Neuronal stem cell (in vitro differentiated cells): ENCODE measurements around the gene SLC8A1.

Experiments
- DNase-seq: peaks from one replicate; pipeline ENCODE4 v3.0.0-alpha.2; 2013; ENCODE audit warnings: low spot score
- H2AFZ ChIP-seq: one replicate; pipeline ENCODE4 v1.6.1; 2013; ENCODE audit warnings: mild to moderate bottlenecking, low read length, inconsistent platforms
- H2AK5ac ChIP-seq: 2 replicates; pipeline ENCODE4 v1.6.1; 2013; ENCODE audit warnings: low read depth, mild to moderate bottlenecking, inconsistent platforms, low read length, moderate library complexity, mixed read lengths
- H2BK120ac ChIP-seq: 2 replicates; pipeline ENCODE4 v1.6.1; 2013; ENCODE audit warnings: low read depth, mild to moderate bottlenecking, inconsistent platforms, low read length, moderate library complexity, mixed read lengths
- H2BK12ac ChIP-seq: one replicate; pipeline ENCODE4 v1.6.1; 2013; ENCODE audit warnings: low read length, inconsistent platforms
- H2BK15ac ChIP-seq: 2 replicates; pipeline ENCODE4 v1.6.1; 2013; ENCODE audit warnings: mild to moderate bottlenecking, low read length, inconsistent platforms, mixed read lengths
- H2BK5ac ChIP-seq: one replicate; pipeline ENCODE4 v1.6.1; 2013; ENCODE audit warnings: inconsistent platforms, mild to moderate bottlenecking, low read length, moderate library complexity
- H3K14ac ChIP-seq: one replicate; pipeline ENCODE4 v1.6.1; 2013; ENCODE audit warnings: low read length, inconsistent platforms
- H3K18ac ChIP-seq: 2 replicates; pipeline ENCODE4 v1.6.1; 2013; ENCODE audit warnings: low read length, inconsistent platforms
- H3K23ac ChIP-seq: 2 replicates; pipeline ENCODE4 v1.6.1; 2013; ENCODE audit warnings: low read depth, mild to moderate bottlenecking, mixed read lengths, low read length, inconsistent platforms; ENCODE audit not compliant: poor library complexity
- H3K27ac ChIP-seq: replicated peaks from 3 replicates; pipeline ENCODE4 v1.5.1; 2013; ENCODE audit warnings: low read length, inconsistent platforms
- H3K27me3 ChIP-seq, 3 experiments: 2 replicates each; pipeline ENCODE4 v1.6.1; 2013; ENCODE audit warnings: low read length in 3 of 3, mild to moderate bottlenecking in 2 of 3, inconsistent platforms in 1 of 3, low read depth in 1 of 3, mixed read lengths in 1 of 3, moderate library complexity in 1 of 3; ENCODE audit not compliant: control insufficient read depth in 3 of 3, insufficient read depth in 3 of 3
- H3K36me3 ChIP-seq, 2 donors: replicated peaks in 1 of 2; 2 replicates each; pipeline ENCODE4 v1.6.1; 2013; ENCODE audit warnings: low read length in 2 of 2; ENCODE audit not compliant: control insufficient read depth in 2 of 2, insufficient read depth in 2 of 2
- H3K4ac ChIP-seq: 2 replicates; pipeline ENCODE4 v1.6.1; 2013; ENCODE audit warnings: inconsistent platforms, mild to moderate bottlenecking, low read length, moderate library complexity
- H3K4me1 ChIP-seq, 2 donors: 1 replicate in 1 of 2; 2 replicates in 1 of 2; pipeline ENCODE4 v1.6.1; 2013; ENCODE audit warnings: low read length in 2 of 2, low read depth in 1 of 2; ENCODE audit not compliant: control insufficient read depth in 2 of 2, insufficient read depth in 1 of 2
- H3K4me2 ChIP-seq: one replicate; pipeline ENCODE4 v1.6.1; 2013; ENCODE audit warnings: mild to moderate bottlenecking, low read length, inconsistent platforms; ENCODE audit not compliant: insufficient read depth, poor library complexity, severe bottlenecking
- H3K4me3 ChIP-seq, 2 donors: 2 replicates each; pipeline ENCODE4 v1.5.1; 2013; ENCODE audit warnings: low read length in 2 of 2, mild to moderate bottlenecking in 2 of 2, inconsistent platforms in 1 of 2, moderate library complexity in 1 of 2
- H3K79me1 ChIP-seq: one replicate; pipeline ENCODE4 v1.6.1; 2013; ENCODE audit warnings: low read depth, mild to moderate bottlenecking, inconsistent platforms, low read length, moderate library complexity
- H3K9ac ChIP-seq: one replicate; pipeline ENCODE4 v1.6.1; 2013; ENCODE audit warnings: mild to moderate bottlenecking, low read depth, low read length, inconsistent platforms; ENCODE audit not compliant: poor library complexity
- H3K9me3 ChIP-seq, 2 donors: replicated peaks in 1 of 2; 2 replicates each; pipeline versions ENCODE3 to v1.6.1; 2013; ENCODE audit warnings: low read length in 2 of 2, mild to moderate bottlenecking in 2 of 2, inconsistent platforms in 1 of 2, low read depth in 1 of 2, mixed read lengths in 1 of 2, moderate library complexity in 1 of 2; ENCODE audit not compliant: control insufficient read depth in 2 of 2, insufficient read depth in 1 of 2
- H4K8ac ChIP-seq: one replicate; pipeline ENCODE4 v1.6.1; 2013; ENCODE audit warnings: low read depth, mild to moderate bottlenecking, inconsistent platforms, low read length, moderate library complexity
- H4K91ac ChIP-seq: one replicate; pipeline ENCODE4 v1.6.1; 2013; ENCODE audit warnings: low read length, low read depth, mild to moderate bottlenecking, inconsistent platforms; ENCODE audit not compliant: poor library complexity
- WGBS, 2 donors: extraction: QIAGEN DNeasy Blood & Tissue Kit; methylation state at CpG; one replicate each; pipeline ENCODE4 v1.1.7; 2013; ENCODE audit warnings: missing lambda C conversion rate in 2 of 2, mixed read lengths in 1 of 2; ENCODE audit not compliant: insufficient read length in 2 of 2, insufficient replicate concordance in 1 of 2; ENCODE audit errors: extremely low coverage in 2 of 2; 5-methylcytosine and 5-hydroxymethylcytosine counted together

The SLC8A1 gene

DNA sequence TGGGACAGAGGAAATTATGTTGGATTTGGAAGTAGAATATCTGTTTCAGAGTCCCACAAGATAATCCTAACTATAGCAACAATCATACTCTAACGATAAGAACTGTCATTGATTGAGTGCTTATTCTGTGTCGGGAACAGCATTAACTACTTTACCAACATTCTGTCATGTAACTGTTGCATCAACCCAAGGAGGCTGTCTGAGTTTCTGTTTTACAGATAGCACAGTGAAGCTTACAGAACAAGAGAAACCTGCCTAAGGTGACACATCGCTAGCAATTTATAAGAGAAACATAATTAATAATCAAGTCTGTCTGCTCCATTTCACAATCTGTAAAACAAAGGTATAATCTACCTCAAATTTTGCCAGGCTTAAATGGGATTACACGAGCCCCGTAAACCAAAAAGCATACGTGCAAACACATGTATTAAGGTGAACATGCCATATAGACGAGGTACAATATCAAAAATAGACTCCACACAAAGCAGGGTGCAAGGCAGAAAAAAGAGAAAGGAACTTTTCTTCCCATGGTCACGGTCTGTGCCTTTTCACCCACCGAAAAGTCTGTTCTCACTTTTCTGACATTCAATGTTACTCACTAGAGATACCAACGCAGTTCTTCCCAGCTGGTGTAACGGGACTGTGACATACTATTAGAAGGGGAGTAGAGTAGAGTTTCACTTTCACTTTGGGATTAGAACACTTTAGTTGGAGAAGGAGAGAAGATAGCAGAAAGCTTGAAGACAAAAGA, 37.2 kb upstream of the SLC8A1 start:
- WGBS, 2 donors = no CpG with 5 or more reads among the region's 11 CpGs
- Histone ChIP-seq H2BK15ac (no peak overlapping the region), H3K23ac (no peak overlapping the region), H3K4me2 (no peak overlapping the region), H2BK12ac (no peak overlapping the region), H2BK120ac (no peak overlapping the region), H3K27me3 (no peaks in the 10 kb centered on the region), H3K9me3 (no peaks in the 10 kb centered on the region), H3K4me3 (no peak overlapping the region), H3K27ac (no peak overlapping the region), H3K4ac (no peak overlapping the region), H4K8ac (no peak overlapping the region), H2AFZ (peak overlapping the region; percentile 53), H3K4me1 (peaks cover 5 to 6% of the 10 kb centered on the region in 2 donors), H2BK5ac (no peak overlapping the region), H3K79me1 (no peaks in the 10 kb centered on the region), H3K14ac (no peak overlapping the region), H3K9ac (no peak overlapping the region), H4K91ac (no peak overlapping the region), H3K36me3 (no peaks in the 10 kb centered on the region), H2AK5ac (no peak overlapping the region), H3K18ac (no peak overlapping the region)
- DNase-seq = no peak

DNA sequence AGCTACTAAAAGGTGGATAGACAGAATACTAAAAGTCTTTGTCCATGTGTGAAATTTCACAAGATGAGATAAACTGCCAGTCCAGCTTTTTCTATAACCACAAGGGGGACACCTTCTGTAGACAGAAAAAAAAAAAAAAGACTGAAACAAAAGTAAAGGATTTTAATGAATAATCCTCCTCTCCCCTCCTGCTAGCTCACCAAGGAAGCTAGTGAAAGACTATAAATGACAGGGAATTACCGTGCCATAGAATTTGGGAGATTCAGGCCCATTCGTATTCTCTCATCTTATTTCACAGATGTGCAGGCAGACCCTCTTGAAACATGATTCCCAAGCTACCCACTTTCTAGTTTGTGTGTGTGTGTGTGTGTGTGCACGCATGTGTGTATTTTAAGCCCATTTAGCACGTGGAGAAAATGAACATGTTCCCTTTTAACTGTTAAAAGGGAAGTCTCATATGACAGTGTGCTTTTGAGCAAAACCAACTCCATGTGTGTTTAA, 36.3 kb upstream of the SLC8A1 start:
- Histone ChIP-seq H3K36me3 (no peaks in the 10 kb centered on the region), H3K23ac (no peak overlapping the region), H3K18ac (no peak overlapping the region), H4K91ac (no peak overlapping the region), H2BK15ac (no peak overlapping the region), H2BK120ac (no peak overlapping the region), H3K4me1 (peaks cover 5 to 6% of the 10 kb centered on the region in 2 donors), H3K4ac (no peak overlapping the region), H3K9ac (no peak overlapping the region), H3K79me1 (no peaks in the 10 kb centered on the region), H4K8ac (no peak overlapping the region), H2BK5ac (no peak overlapping the region), H2BK12ac (no peak overlapping the region), H2AK5ac (no peak overlapping the region), H3K4me2 (no peak overlapping the region), H3K14ac (no peak overlapping the region), H3K27ac (no peak overlapping the region), H3K27me3 (no peaks in the 10 kb centered on the region), H2AFZ (peak overlapping the region; percentile 78), H3K9me3 (no peaks in the 10 kb centered on the region), H3K4me3 (no peak overlapping the region)
- peak; percentile 44 for DNase-seq
- no CpG with 5 or more reads among the region's 4 CpGs for WGBS, 2 donors

DNA sequence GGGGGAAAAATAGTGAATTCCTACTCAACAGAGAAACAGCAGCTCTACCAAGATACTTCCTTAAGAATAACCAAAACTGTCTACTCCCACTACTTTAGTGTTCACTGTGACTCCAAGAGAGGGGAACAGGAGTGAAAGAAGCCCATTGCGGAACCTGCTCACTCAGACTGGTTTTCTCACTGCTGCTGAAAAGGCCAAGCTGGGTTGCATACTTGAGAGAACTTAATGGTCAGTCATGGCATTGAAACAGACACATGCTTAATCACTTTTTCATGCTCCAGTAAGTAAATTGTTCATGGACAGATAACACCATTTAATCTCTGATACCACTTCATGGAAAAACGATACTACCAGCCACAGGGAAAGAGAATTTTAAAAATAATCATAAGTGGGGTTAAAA, 35.7 kb upstream of the SLC8A1 start:
- Histone ChIP-seq H3K4me3 (no peak overlapping the region), H3K18ac (no peak overlapping the region), H3K36me3 (no peaks in the 10 kb centered on the region), H2BK120ac (no peak overlapping the region), H3K4me2 (no peak overlapping the region), H4K8ac (no peak overlapping the region), H3K4ac (no peak overlapping the region), H2AK5ac (no peak overlapping the region), H2BK15ac (no peak overlapping the region), H2BK12ac (no peak overlapping the region), H2BK5ac (no peak overlapping the region), H3K27ac (no peak overlapping the region), H3K23ac (no peak overlapping the region), H3K9me3 (no peaks in the 10 kb centered on the region), H2AFZ (peak overlapping the region; percentile 78), H3K9ac (no peak overlapping the region), H4K91ac (no peak overlapping the region), H3K79me1 (no peaks in the 10 kb centered on the region), H3K14ac (no peak overlapping the region), H3K27me3 (no peaks in the 10 kb centered on the region), H3K4me1 (peaks cover 5 to 6% of the 10 kb centered on the region in 2 donors)
- no peak for DNase-seq
- no CpG with 5 or more reads among the region's 2 CpGs for WGBS, 2 donors

DNA sequence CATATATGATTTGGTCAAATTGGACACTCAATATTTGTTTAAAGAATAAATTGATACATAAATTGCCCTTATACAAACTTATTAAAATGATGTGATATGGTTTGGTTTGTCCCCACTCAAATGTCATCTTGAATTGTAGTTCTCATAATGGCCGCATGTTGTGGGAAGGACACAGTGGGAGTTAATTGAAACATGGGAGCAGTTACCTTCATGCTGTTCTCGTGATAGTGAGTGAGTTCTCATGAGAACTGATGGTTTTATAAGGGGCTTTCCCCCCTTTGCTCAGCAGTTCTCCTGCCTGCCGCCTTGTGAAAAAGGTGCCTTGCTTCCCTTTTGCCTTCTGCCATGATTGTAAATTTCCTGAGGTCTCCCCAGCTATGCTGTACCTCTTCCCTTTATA, 34.0 kb upstream of the SLC8A1 start:
- peaks cover 5 to 6% of the 10 kb centered on the region in 2 donors for H3K4me1 ChIP-seq
- no peak overlapping the region for H2BK12ac ChIP-seq
- no peak for DNase-seq
- no peaks in the 10 kb centered on the region for H3K27me3 ChIP-seq
- no peak overlapping the region for H3K27ac ChIP-seq
- no peak overlapping the region for H3K4me3 ChIP-seq
- no peak overlapping the region for H2BK5ac ChIP-seq
- no peak overlapping the region for H2AFZ ChIP-seq
- no peak overlapping the region for H3K23ac ChIP-seq
- H3K4ac ChIP-seq = no peak overlapping the region
- no peak overlapping the region for H4K91ac ChIP-seq
- no peak overlapping the region for H3K4me2 ChIP-seq
- no peak overlapping the region for H2BK120ac ChIP-seq
- H4K8ac ChIP-seq = no peak overlapping the region
- no peaks in the 10 kb centered on the region for H3K36me3 ChIP-seq
- H2BK15ac ChIP-seq = no peak overlapping the region
- no peak overlapping the region for H3K9ac ChIP-seq
- H2AK5ac ChIP-seq = no peak overlapping the region
- no CpG with 5 or more reads among the region's 3 CpGs for WGBS, 2 donors
- no peak overlapping the region for H3K14ac ChIP-seq
- H3K9me3 ChIP-seq = no peaks in the 10 kb centered on the region
- H3K79me1 ChIP-seq = no peaks in the 10 kb centered on the region
- no peak overlapping the region for H3K18ac ChIP-seq
